Right lobe of liver (tissue), 4 donors: ENCODE data around the gene DSCAML1.

Source experiments
- POLR2A ChIP-seq: fragments of 450-650 bp; IDR thresholded peaks from one replicate; pipeline ENCODE4 v1.6.1; 2017; ENCODE audit warnings: antibody characterized with exemption, mild to moderate bottlenecking
- TF ChIP-seq, protein P1 (sequence below), 4 donors: fragments of 200-600 bp in 3 of 4; fragments of 450-650 bp in 1 of 4; IDR thresholded peaks; one replicate each; pipeline versions ENCODE4 v1.5.1 to v1.8.0; 2016 to 2022; ENCODE audit warnings: antibody characterized with exemption in 4 of 4, mild to moderate bottlenecking in 2 of 4
- donor health status: DM: no; HTN: no; CAD: no.
- donor health status: DM: no; HTN: no; CAD: no.
- donor health status: DM: no; HTN: yes; CAD: no.

- TF ChIP-seq POLR2A: no peak
- TF ChIP-seq, protein P1, sequence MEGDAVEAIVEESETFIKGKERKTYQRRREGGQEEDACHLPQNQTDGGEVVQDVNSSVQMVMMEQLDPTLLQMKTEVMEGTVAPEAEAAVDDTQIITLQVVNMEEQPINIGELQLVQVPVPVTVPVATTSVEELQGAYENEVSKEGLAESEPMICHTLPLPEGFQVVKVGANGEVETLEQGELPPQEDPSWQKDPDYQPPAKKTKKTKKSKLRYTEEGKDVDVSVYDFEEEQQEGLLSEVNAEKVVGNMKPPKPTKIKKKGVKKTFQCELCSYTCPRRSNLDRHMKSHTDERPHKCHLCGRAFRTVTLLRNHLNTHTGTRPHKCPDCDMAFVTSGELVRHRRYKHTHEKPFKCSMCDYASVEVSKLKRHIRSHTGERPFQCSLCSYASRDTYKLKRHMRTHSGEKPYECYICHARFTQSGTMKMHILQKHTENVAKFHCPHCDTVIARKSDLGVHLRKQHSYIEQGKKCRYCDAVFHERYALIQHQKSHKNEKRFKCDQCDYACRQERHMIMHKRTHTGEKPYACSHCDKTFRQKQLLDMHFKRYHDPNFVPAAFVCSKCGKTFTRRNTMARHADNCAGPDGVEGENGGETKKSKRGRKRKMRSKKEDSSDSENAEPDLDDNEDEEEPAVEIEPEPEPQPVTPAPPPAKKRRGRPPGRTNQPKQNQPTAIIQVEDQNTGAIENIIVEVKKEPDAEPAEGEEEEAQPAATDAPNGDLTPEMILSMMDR (IDR thresholded peaks at IDR 0.05): no peak
These were observed 112.3 kb downstream of the DSCAML1 start for GRCh38 chr11:117684731-117685130.
